HG03097 (cell line): ENCODE results near the gene PRRX2.

Experiments
- ATAC-seq: cut with Tn5 transposase; IDR thresholded peaks from one replicate; pipeline ENCODE4 v1.9.1; 2021; ENCODE audit not compliant: unreplicated experiment, low FRiP score

PRRX2 gene

GRCh38 chr9:129665389-129665775 lies at the start of gene PRRX2:
TSS of gene PRRX2 (plus strand) at chr9:129665647. CDS start at chr9:129665868, 221 bp downstream.
- ATAC-seq: no peak

GRCh38 chr9:129617167-129617566 lies 48.3 kb upstream of the PRRX2 start:
- no peak for ATAC-seq

- ATAC-seq: no peak
Observed at GRCh38 chr9:129619787-129620668, 45.4 kb upstream of the PRRX2 start.

GRCh38 chr9:129620669-129621295 lies 44.7 kb upstream of the PRRX2 start, which contains the start of gene C9orf50:
TSS of gene C9orf50 (minus strand) at chr9:129621101. CDS start at chr9:129620574, 527 bp downstream.
- no peak for ATAC-seq

- no peak for ATAC-seq
Observed at GRCh38 chr9:129623331-129623730, 42.1 kb upstream of the PRRX2 start.

- ATAC-seq: no peak
Observed at GRCh38 chr9:129624168-129624759, 41.2 kb upstream of the PRRX2 start.

- ATAC-seq: no peak
Observed at GRCh38 chr9:129624947-129625346, 40.5 kb upstream of the PRRX2 start.

GRCh38 chr9:129626079-129626624 lies 39.3 kb upstream of the PRRX2 start, which contains the start of gene NTMT1:
TSS of gene NTMT1 (plus strand) at chr9:129626163. CDS start at chr9:129632704, 6,541 bp downstream.
- ATAC-seq: peak; percentile 67

GRCh38 chr9:129626625-129627284 lies 38.7 kb upstream of the PRRX2 start:
- ATAC-seq: peak; percentile 11

GRCh38 chr9:129627556-129628440 lies 37.6 kb upstream of the PRRX2 start:
- ATAC-seq: no peak

- ATAC-seq: no peak
Observed at GRCh38 chr9:129628709-129629108, 36.7 kb upstream of the PRRX2 start.

GRCh38 chr9:129629251-129629820 lies 36.1 kb upstream of the PRRX2 start:
- no peak for ATAC-seq

GRCh38 chr9:129630967-129631673 lies 34.3 kb upstream of the PRRX2 start:
- ATAC-seq: no peak

- ATAC-seq: no peak
Observed at GRCh38 chr9:129631674-129632129, 33.7 kb upstream of the PRRX2 start.

GRCh38 chr9:129632460-129632859 lies 33.0 kb upstream of the PRRX2 start:
- no peak for ATAC-seq

- ATAC-seq: no peak
Observed at GRCh38 chr9:129633207-129633606, 32.2 kb upstream of the PRRX2 start.

GRCh38 chr9:129633848-129634247 lies 31.6 kb upstream of the PRRX2 start:
- no peak for ATAC-seq
